Spinal cord (tissue), 10 donors: ENCODE data around the gene NBPF11. TPM values are rescaled to one million over a fixed set of nuclear protein-coding genes. Genes with fewer than 3 reads are reported as not detected.
"Not testable (repeated sequence)": the region's sequence is repeated elsewhere in the genome, so short reads cannot be mapped to it uniquely, and the experiment has no call there.

Experiments
- DNase-seq, 6 donors: peaks; one replicate each; pipeline versions ENCODE4 v3.0.0 to v3.0.0-alpha.2; 2013 to 2015; ENCODE audit warnings: low spot score in 6 of 6, low read depth in 4 of 6
- H3K27ac ChIP-seq: one replicate; pipeline ENCODE4 v1.5.1; 2013; ENCODE audit warnings: low read depth, low read length, control low read depth
- H3K27me3 ChIP-seq: one replicate; pipeline ENCODE4 v1.6.1; 2013; ENCODE audit warnings: low read length; ENCODE audit not compliant: control insufficient read depth, insufficient read depth
- H3K36me3 ChIP-seq: one replicate; pipeline ENCODE4 v1.6.1; 2013; ENCODE audit warnings: low read length; ENCODE audit not compliant: control insufficient read depth, insufficient read depth
- H3K4me1 ChIP-seq: one replicate; pipeline ENCODE4 v1.6.1; 2013; ENCODE audit warnings: low read length; ENCODE audit not compliant: control insufficient read depth, insufficient read depth
- H3K4me3 ChIP-seq: one replicate; pipeline ENCODE4 v1.5.1; 2013; ENCODE audit warnings: low read depth, low read length, control low read depth
- H3K9me3 ChIP-seq: one replicate; pipeline ENCODE4 v1.6.1; 2013; ENCODE audit warnings: low read length; ENCODE audit not compliant: control insufficient read depth, insufficient read depth
- WGBS: methylation state at CpG from one replicate; pipeline ENCODE4 v1.1.5; 2013; ENCODE audit warnings: missing lambda C conversion rate; ENCODE audit not compliant: insufficient coverage; 5-methylcytosine and 5-hydroxymethylcytosine counted together
- polyA plus RNA-seq, 2 donors: library from polyadenylated mRNA; unstranded; fragments of 120-200 nt; gene quantifications; one replicate each; pipeline ENCODE4 v1.2.1, GENCODE V29; 2013; ENCODE audit not compliant: insufficient read length in 2 of 2
- total RNA-seq, 2 donors: library from RNA; depleted of rRNA in 1 of 2; stranded (reverse); fragments of 120-200 nt in 1 of 2; fragments of >200 nt in 1 of 2; gene quantifications; one replicate each; pipeline versions ENCODE4 v1.2.3 to v1.2.4, GENCODE V29; 2013 to 2014
- donor health status: healthy.

The NBPF11 gene
- total and polyA plus RNA-seq, 4 donors, result 7.6 to 22.7 (median 16.9) TPM

GRCh38 chr1:148162363-148162762, 10.3 kb upstream of the NBPF11 start:
- 89% methylated on average over 25 of the region's 25 CpGs for WGBS
- H3K27me3 ChIP-seq, result peaks cover 32% of the 10 kb centered on the region
- H3K27ac ChIP-seq, result no peak overlapping the region

DNA sequence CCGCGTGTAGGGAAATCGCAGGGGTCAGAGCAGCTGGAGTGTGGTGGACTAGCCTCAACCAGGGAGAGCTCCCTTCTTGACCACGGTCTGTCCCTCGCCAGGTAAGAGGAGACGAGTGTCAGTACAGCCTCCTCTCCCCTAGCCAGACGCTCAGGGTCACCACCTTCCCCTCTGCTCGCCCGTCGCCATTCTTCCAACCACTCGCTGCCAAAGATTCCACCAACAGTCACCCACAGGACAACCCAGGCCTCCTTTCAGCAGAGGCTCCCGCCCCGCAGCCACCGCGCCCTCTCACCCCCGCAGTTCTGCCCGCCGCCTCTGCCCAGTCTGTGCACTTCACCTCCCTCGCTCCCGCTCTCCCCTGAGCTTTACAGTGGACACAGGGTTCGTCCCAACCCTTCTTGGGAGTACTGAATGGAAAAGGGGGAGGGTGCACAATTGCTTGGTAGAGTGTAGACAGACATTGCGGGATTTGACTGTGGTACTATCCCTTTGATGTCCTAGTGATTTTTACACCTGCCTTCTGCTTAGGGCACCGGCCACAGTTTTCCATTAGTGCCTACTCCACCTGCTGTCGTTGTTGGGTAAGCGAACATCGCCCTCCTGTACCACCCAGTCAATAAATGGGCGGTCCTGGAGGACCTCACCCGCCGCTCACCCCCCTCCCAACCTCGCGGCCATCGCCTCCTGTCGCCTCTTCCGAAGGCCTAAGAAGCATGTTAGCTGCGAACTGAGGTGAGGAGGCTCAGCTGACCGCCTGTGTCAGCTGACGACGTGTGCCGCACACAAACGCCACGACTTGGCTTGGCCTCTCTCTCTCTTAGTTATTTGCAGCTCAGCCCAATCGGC, 9.2 kb upstream of the NBPF11 start:
- Histone ChIP-seq H3K4me3 (no peak overlapping the region), H3K9me3 (no peaks in the 10 kb centered on the region), H3K36me3 (peaks cover 4% of the 10 kb centered on the region), H3K4me1 (peaks cover 7% of the 10 kb centered on the region), H3K27ac (no peak overlapping the region), H3K27me3 (peaks cover 32% of the 10 kb centered on the region)
- WGBS, result 72% methylated on average over 33 of the region's 42 CpGs
- DNase-seq, result no peak

More at GRCh38 chr1:148162363-148162762, 10.3 kb upstream of the NBPF11 start:
- Histone ChIP-seq H3K4me3 (no peak overlapping the region), H3K4me1 (peaks cover 7% of the 10 kb centered on the region), H3K36me3 (peaks cover 4% of the 10 kb centered on the region), H3K9me3 (no peaks in the 10 kb centered on the region)
- DNase-seq, result no peak

- no peak overlapping the region for H3K4me3 ChIP-seq
- no peaks in the 10 kb centered on the region for H3K9me3 ChIP-seq
- no peak overlapping the region for H3K27ac ChIP-seq
- DNase-seq, result no peak
- WGBS, result 50% methylated on average over 38 of the region's 43 CpGs
- H3K36me3 ChIP-seq, result peaks cover 4% of the 10 kb centered on the region
- H3K4me1 ChIP-seq, result peaks cover 7% of the 10 kb centered on the region
- peaks cover 32% of the 10 kb centered on the region for H3K27me3 ChIP-seq
These were observed 8.4 kb upstream of the NBPF11 start for GRCh38 chr1:148160343-148161052.

- Histone ChIP-seq H3K4me3 (no peak overlapping the region), H3K4me1 (peaks cover 7% of the 10 kb centered on the region), H3K9me3 (no peaks in the 10 kb centered on the region), H3K27ac (no peak overlapping the region), H3K27me3 (peaks cover 32% of the 10 kb centered on the region), H3K36me3 (peaks cover 4% of the 10 kb centered on the region)
- 33% methylated on average over 9 of the region's 15 CpGs for WGBS
- no peak for DNase-seq
These were observed 7.9 kb upstream of the NBPF11 start for GRCh38 chr1:148160048-148160342.

DNA sequence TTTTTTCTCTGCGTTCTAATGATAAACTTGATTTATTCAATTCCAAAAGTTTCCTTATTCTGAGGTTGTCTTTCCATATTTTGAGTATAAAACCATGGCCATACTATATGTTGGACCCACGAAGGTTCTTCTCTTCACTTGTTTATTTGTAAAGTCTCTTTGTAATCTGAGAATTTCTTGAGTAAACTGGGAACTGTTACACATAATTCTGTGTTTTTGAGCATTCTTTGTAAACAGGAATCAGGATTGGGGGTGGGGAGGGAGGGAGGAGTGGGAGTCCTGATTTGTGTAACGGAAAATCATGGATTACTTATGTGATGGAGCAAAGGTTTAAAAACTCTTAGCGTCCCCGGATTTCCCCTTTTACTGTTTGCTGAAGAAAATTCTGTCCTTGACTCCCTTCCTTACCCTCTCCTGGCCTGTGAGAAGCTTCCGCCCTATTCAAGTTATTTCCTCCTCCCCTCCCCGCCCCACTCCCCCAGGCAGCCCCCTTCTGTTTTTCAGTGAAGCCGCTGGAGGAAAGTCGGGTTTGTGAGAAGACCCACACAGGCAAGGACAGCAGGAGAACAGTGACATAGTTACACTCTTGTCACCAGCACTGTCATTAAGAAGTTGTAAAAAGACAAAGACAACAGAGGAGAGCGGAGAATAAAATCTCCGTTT, 6.4 kb upstream of the NBPF11 start:
- no peaks in the 10 kb centered on the region for H3K9me3 ChIP-seq
- no peak for DNase-seq
- no peak overlapping the region for H3K27ac ChIP-seq
- peaks cover 7% of the 10 kb centered on the region for H3K4me1 ChIP-seq
- WGBS, result 28% methylated on average over 2 of the region's 11 CpGs
- peaks cover 32% of the 10 kb centered on the region for H3K27me3 ChIP-seq
- no peak overlapping the region for H3K4me3 ChIP-seq
- peaks cover 4% of the 10 kb centered on the region for H3K36me3 ChIP-seq

DNA sequence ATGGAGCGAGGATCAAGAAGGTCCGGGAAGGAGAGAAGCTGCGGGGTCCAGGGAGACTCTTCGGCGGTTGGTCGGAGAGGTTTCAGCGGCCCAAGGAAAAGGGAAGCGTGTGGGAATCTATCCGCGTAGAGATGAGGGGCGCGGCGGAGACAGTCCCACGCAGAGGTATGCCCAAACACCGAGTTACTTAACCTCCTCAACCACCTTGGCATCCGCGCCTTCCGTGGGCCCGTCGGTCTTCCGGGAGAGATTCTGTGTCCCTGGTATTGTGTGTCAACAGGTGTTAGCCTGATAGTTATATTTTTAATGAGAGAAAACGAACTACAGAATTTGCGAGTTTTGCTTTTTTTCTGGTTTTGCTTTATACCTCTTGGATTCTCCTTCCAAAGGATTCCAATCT, 5.7 kb upstream of the NBPF11 start:
- H3K27me3 ChIP-seq, result peaks cover 32% of the 10 kb centered on the region
- not testable (repeated sequence) for H3K4me1 ChIP-seq, H3K9me3 ChIP-seq, H3K36me3 ChIP-seq, H3K4me3 ChIP-seq, DNase-seq, H3K27ac ChIP-seq
- no CpG with 5 or more reads among the region's 23 CpGs for WGBS

GRCh38 chr1:148155494-148156275, 3.6 kb upstream of the NBPF11 start:
- DNase-seq, H3K27ac ChIP-seq, H3K36me3 ChIP-seq, H3K4me3 ChIP-seq, H3K9me3 ChIP-seq: not testable (repeated sequence)
- H3K4me1 ChIP-seq, result peaks cover 11% of the 10 kb centered on the region
- WGBS, result no CpG with 5 or more reads among the region's 7 CpGs
- H3K27me3 ChIP-seq, result peaks cover 20% of the 10 kb centered on the region

DNA sequence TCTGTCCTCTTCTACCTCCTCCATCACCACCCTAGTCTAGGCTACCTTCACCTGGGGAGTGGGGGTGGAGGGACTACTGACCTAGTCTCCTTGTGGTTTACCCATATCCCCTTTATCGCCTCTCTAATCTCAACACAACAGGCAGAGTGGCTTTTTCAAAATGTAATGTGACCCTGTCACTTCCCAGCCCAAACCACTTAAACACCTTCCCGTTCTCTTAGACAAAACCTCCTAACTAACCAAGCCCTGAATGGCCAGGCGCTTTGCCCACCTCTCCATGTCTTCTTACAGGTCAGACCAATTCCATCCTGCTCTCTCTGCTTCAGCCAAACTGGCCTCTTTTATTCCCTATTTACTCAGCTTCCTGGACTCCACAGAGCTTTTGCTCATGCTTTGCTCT, 714 bp upstream of the NBPF11 start:
- DNase-seq, H3K27me3 ChIP-seq, H3K9me3 ChIP-seq, H3K27ac ChIP-seq, H3K36me3 ChIP-seq, H3K4me1 ChIP-seq, H3K4me3 ChIP-seq: not testable (repeated sequence)
- no CpG with 5 or more reads among the region's 3 CpGs for WGBS

GRCh38 chr1:148151371-148151819, 686 bp downstream of the NBPF11 start:
- H3K9me3 ChIP-seq, H3K27me3 ChIP-seq, H3K4me1 ChIP-seq, H3K27ac ChIP-seq: not testable (repeated sequence)
- H3K4me3 ChIP-seq, result peak overlapping the region; percentile 59
- H3K36me3 ChIP-seq, result peaks cover 11% of the 10 kb centered on the region
- DNase-seq, result peak in 1 of 6 donors; percentile 28
- 0% methylated on average over 28 of the region's 40 CpGs for WGBS
